ENCODE data around the gene RRAS.

DNA sequence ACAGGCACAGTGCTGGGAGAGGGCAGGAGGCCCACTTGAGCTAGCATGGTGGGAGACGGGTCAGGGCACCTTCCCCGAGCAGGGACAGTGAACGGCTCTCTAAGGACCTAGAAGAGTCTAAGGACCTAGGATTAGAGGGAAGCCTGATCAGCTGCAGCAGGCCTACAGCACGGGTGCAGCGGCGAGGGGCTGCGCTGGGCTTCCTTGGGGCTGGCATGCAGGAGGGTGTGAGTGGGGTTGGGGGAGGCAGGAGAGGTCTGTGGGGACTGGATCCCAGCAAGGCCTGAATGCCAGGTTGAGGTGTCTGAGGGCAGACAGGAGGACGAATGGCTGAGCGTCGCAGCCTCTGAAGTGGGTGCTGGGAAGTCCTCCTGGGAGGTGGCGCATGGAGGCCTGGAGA, 5.6 kb upstream of the RRAS start:
- TF ChIP-seq ZFX (IDR thresholded peaks at IDR 0.05; ENCODE audit: borderline replicate concordance) = no peak
- TF ChIP-seq, protein P1, sequence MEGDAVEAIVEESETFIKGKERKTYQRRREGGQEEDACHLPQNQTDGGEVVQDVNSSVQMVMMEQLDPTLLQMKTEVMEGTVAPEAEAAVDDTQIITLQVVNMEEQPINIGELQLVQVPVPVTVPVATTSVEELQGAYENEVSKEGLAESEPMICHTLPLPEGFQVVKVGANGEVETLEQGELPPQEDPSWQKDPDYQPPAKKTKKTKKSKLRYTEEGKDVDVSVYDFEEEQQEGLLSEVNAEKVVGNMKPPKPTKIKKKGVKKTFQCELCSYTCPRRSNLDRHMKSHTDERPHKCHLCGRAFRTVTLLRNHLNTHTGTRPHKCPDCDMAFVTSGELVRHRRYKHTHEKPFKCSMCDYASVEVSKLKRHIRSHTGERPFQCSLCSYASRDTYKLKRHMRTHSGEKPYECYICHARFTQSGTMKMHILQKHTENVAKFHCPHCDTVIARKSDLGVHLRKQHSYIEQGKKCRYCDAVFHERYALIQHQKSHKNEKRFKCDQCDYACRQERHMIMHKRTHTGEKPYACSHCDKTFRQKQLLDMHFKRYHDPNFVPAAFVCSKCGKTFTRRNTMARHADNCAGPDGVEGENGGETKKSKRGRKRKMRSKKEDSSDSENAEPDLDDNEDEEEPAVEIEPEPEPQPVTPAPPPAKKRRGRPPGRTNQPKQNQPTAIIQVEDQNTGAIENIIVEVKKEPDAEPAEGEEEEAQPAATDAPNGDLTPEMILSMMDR (IDR thresholded peaks at IDR 0.05) = no peak

Measured in 22Rv1 (cell line).